NCI-H2227 (cell line): ENCODE measurements around the gene HNMT.
"Not testable (repeated sequence)": the region's sequence is repeated elsewhere in the genome, so short reads cannot be mapped to it uniquely, and the experiment has no call there.

Source experiments
- DNase-seq: peaks from one replicate; lab custom pipeline; 2025; ENCODE audit not compliant: unreplicated experiment; lab: John Stamatoyannopoulos, UW

HNMT gene

GRCh38 chr2:138037090-138037489, 72.8 kb downstream of the HNMT start:
- DNase-seq = no peak

- DNase-seq = no peak
These were observed 76.3 kb downstream of the HNMT start for GRCh38 chr2:138040616-138041015.

DNA sequence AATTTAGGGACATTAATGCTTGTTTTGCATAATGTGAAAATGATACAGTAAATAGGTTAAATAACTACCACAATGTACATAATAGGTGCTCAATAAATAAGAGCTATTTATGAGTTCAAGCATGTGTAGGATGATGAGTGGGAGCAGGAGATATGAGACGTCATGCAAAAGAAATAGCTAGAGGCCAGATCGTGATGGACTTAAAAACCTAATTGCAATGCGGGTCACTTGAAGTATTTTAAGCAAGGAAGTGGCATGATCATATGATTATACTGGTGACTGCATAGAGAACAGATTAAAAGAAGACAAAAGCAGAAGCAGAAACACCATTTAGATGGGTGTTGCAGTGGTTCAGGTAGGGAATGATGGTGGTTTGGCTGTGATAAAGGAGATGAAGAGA, 78.0 kb downstream of the HNMT start:
- DNase-seq = no peak

DNA sequence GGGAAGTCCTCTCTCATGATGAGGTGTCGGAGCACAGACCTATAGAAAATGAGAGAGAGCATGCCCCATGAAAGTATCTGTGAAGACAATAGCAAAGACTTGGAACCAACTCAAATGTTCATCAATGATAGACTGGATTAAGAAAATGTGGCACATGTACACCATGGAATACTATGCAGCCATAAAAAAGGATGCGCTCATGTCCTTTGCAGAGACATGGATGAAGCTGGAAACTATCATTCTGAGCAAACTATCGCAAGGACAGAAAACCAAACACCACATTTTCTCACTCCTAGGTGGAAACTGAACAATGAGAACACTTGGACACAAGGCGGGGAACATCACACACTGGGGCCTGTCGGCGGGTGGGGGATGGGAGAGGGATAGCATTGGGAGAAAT, 79.3 kb downstream of the HNMT start:
- DNase-seq = not testable (repeated sequence)

DNA sequence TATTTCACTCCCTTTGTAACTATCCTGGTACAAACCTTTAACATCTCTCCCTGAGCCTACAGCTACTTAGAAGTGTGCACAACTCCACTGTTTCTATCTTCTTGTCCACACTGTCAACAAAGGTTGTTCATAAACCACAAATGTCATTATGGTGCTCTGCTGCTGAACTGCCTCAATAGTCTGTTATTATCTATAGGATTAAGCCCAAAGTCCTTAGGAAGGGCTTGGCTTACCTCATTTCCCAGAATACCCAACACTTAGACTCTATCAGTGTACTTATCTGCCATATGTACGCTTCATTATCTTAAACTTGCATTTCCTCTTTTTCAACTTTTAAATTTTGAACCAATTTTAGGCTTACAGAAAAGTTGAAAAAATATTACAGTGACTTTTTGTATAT, 94.2 kb downstream of the HNMT start:
- no peak for DNase-seq

- no peak for DNase-seq
These were observed 95.4 kb downstream of the HNMT start for GRCh38 chr2:138059487-138060300.

- DNase-seq = peak; percentile 28
These were observed 96.0 kb downstream of the HNMT start for GRCh38 chr2:138060301-138060635.

- DNase-seq = no peak
These were observed 97.7 kb downstream of the HNMT start for GRCh38 chr2:138061961-138062360.

GRCh38 chr2:138063181-138063580, 98.9 kb downstream of the HNMT start:
- DNase-seq = no peak
